ENCODE results near the gene MAPK1.
"Not testable (repeated sequence)": the region's sequence is repeated elsewhere in the genome, so short reads cannot be mapped to it uniquely, and the experiment has no call there.

MAPK1 gene

GRCh38 chr22:21721195-21721852 lies 146.1 kb downstream of the MAPK1 start:
- not testable (repeated sequence) for H3K27me3 ChIP-seq (ENCODE audit: control insufficient read depth in 1 of 2, insufficient read depth in 2 of 2, low read length in 2 of 2); H3K27ac ChIP-seq (ENCODE audit: low read depth, low read length); H3K9me3 ChIP-seq (ENCODE audit: low read length)

GRCh38 chr22:21720191-21720859 lies 147.1 kb downstream of the MAPK1 start:
- H3K9ac ChIP-seq (ENCODE audit: low read length); H3K27ac ChIP-seq (ENCODE audit: low read depth, low read length); H3K36me3 ChIP-seq (ENCODE audit: insufficient read depth, low read length); H3K4me3 ChIP-seq (ENCODE audit: low read depth in 1 of 2, low read length in 2 of 2); H3K4me1 ChIP-seq (ENCODE audit: insufficient read depth, low read length); H3K9me3 ChIP-seq (ENCODE audit: low read length); H3K27me3 ChIP-seq (ENCODE audit: control insufficient read depth in 1 of 2, insufficient read depth in 2 of 2, low read length in 2 of 2): not testable (repeated sequence)

More at GRCh38 chr22:21721195-21721852, 146.1 kb downstream of the MAPK1 start:
- H3K9ac ChIP-seq (ENCODE audit: low read length); H3K4me3 ChIP-seq (ENCODE audit: low read depth in 1 of 2, low read length in 2 of 2); H3K4me1 ChIP-seq (ENCODE audit: insufficient read depth, low read length); H3K36me3 ChIP-seq (ENCODE audit: insufficient read depth, low read length): not testable (repeated sequence)

GRCh38 chr22:21719024-21719423 lies 148.4 kb downstream of the MAPK1 start:
- no peaks in the 10 kb centered on the region for H3K36me3 ChIP-seq (ENCODE audit: insufficient read depth, low read length)
- H3K9ac ChIP-seq (ENCODE audit: low read length): no peak overlapping the region
- no peaks in the 10 kb centered on the region for H3K9me3 ChIP-seq (ENCODE audit: low read length)
- no peak overlapping the region for H3K27ac ChIP-seq (ENCODE audit: low read depth, low read length)
- H3K27me3 ChIP-seq (ENCODE audit: control insufficient read depth in 1 of 2, insufficient read depth in 2 of 2, low read length in 2 of 2): no peaks in the 10 kb centered on the region
- no peaks in the 10 kb centered on the region for H3K4me1 ChIP-seq (ENCODE audit: insufficient read depth, low read length)
- H3K4me3 ChIP-seq (ENCODE audit: low read depth in 1 of 2, low read length in 2 of 2): no peak overlapping the region

- no peaks in the 10 kb centered on the region for H3K36me3 ChIP-seq (ENCODE audit: insufficient read depth, low read length)
- H3K27me3 ChIP-seq (ENCODE audit: control insufficient read depth in 1 of 2, insufficient read depth in 2 of 2, low read length in 2 of 2): no peaks in the 10 kb centered on the region
- no peak overlapping the region for H3K4me3 ChIP-seq (ENCODE audit: low read depth in 1 of 2, low read length in 2 of 2)
- peaks cover 2% of the 10 kb centered on the region for H3K4me1 ChIP-seq (ENCODE audit: insufficient read depth, low read length)
- H3K27ac ChIP-seq (ENCODE audit: low read depth, low read length): no peak overlapping the region
- H3K9me3 ChIP-seq (ENCODE audit: low read length): no peaks in the 10 kb centered on the region
- no peak overlapping the region for H3K9ac ChIP-seq (ENCODE audit: low read length)
Observed at GRCh38 chr22:21718499-21718898, 148.9 kb downstream of the MAPK1 start.

GRCh38 chr22:21716395-21717122 lies 150.9 kb downstream of the MAPK1 start:
- not testable (repeated sequence) for H3K4me3 ChIP-seq (ENCODE audit: low read depth in 1 of 2, low read length in 2 of 2); H3K27me3 ChIP-seq (ENCODE audit: control insufficient read depth in 1 of 2, insufficient read depth in 2 of 2, low read length in 2 of 2); H3K4me1 ChIP-seq (ENCODE audit: insufficient read depth, low read length); H3K9ac ChIP-seq (ENCODE audit: low read length); H3K9me3 ChIP-seq (ENCODE audit: low read length); H3K27ac ChIP-seq (ENCODE audit: low read depth, low read length); H3K36me3 ChIP-seq (ENCODE audit: insufficient read depth, low read length)

GRCh38 chr22:21714786-21715185 lies 152.7 kb downstream of the MAPK1 start:
- H3K4me1 ChIP-seq (ENCODE audit: insufficient read depth, low read length): peaks cover 6% of the 10 kb centered on the region
- no peaks in the 10 kb centered on the region for H3K9me3 ChIP-seq (ENCODE audit: low read length)
- H3K4me3 ChIP-seq (ENCODE audit: low read depth in 1 of 2, low read length in 2 of 2): no peak overlapping the region
- H3K27ac ChIP-seq (ENCODE audit: low read depth, low read length): no peak overlapping the region
- H3K36me3 ChIP-seq (ENCODE audit: insufficient read depth, low read length): no peaks in the 10 kb centered on the region
- no peaks in the 10 kb centered on the region for H3K27me3 ChIP-seq (ENCODE audit: control insufficient read depth in 1 of 2, insufficient read depth in 2 of 2, low read length in 2 of 2)
- H3K9ac ChIP-seq (ENCODE audit: low read length): no peak overlapping the region

- Histone ChIP-seq H3K4me3 (ENCODE audit: low read depth in 1 of 2, low read length in 2 of 2) (no peak overlapping the region), H3K4me1 (ENCODE audit: insufficient read depth, low read length) (peaks cover 6% of the 10 kb centered on the region), H3K36me3 (ENCODE audit: insufficient read depth, low read length) (no peaks in the 10 kb centered on the region), H3K27me3 (ENCODE audit: control insufficient read depth in 1 of 2, insufficient read depth in 2 of 2, low read length in 2 of 2) (no peaks in the 10 kb centered on the region), H3K9ac (ENCODE audit: low read length) (no peak overlapping the region), H3K27ac (ENCODE audit: low read depth, low read length) (no peak overlapping the region), H3K9me3 (ENCODE audit: low read length) (no peaks in the 10 kb centered on the region)
Observed at GRCh38 chr22:21714059-21714770, 153.2 kb downstream of the MAPK1 start.

GRCh38 chr22:21713428-21714058 lies 153.9 kb downstream of the MAPK1 start:
- no peaks in the 10 kb centered on the region for H3K9me3 ChIP-seq (ENCODE audit: low read length)
- no peaks in the 10 kb centered on the region for H3K27me3 ChIP-seq (ENCODE audit: control insufficient read depth in 1 of 2, insufficient read depth in 2 of 2, low read length in 2 of 2)
- no peak overlapping the region for H3K9ac ChIP-seq (ENCODE audit: low read length)
- H3K4me1 ChIP-seq (ENCODE audit: insufficient read depth, low read length): peaks cover 6% of the 10 kb centered on the region
- H3K27ac ChIP-seq (ENCODE audit: low read depth, low read length): no peak overlapping the region
- H3K4me3 ChIP-seq (ENCODE audit: low read depth in 1 of 2, low read length in 2 of 2): peak overlapping the region in 1 of 2 donors; percentile 5
- H3K36me3 ChIP-seq (ENCODE audit: insufficient read depth, low read length): no peaks in the 10 kb centered on the region

GRCh38 chr22:21712751-21713427 lies 154.6 kb downstream of the MAPK1 start:
- no peaks in the 10 kb centered on the region for H3K9me3 ChIP-seq (ENCODE audit: low read length)
- H3K27me3 ChIP-seq (ENCODE audit: control insufficient read depth in 1 of 2, insufficient read depth in 2 of 2, low read length in 2 of 2): no peaks in the 10 kb centered on the region
- H3K36me3 ChIP-seq (ENCODE audit: insufficient read depth, low read length): no peaks in the 10 kb centered on the region
- peaks cover 6% of the 10 kb centered on the region for H3K4me1 ChIP-seq (ENCODE audit: insufficient read depth, low read length)
- H3K4me3 ChIP-seq (ENCODE audit: low read depth in 1 of 2, low read length in 2 of 2): peak overlapping the region in 1 of 2 donors; percentile 5
- H3K27ac ChIP-seq (ENCODE audit: low read depth, low read length): no peak overlapping the region
- no peak overlapping the region for H3K9ac ChIP-seq (ENCODE audit: low read length)

GRCh38 chr22:21711851-21712250 lies 155.6 kb downstream of the MAPK1 start:
- H3K9ac ChIP-seq (ENCODE audit: low read length): no peak overlapping the region
- H3K27me3 ChIP-seq (ENCODE audit: control insufficient read depth in 1 of 2, insufficient read depth in 2 of 2, low read length in 2 of 2): no peaks in the 10 kb centered on the region
- peaks cover 6% of the 10 kb centered on the region for H3K4me1 ChIP-seq (ENCODE audit: insufficient read depth, low read length)
- no peaks in the 10 kb centered on the region for H3K36me3 ChIP-seq (ENCODE audit: insufficient read depth, low read length)
- H3K9me3 ChIP-seq (ENCODE audit: low read length): no peaks in the 10 kb centered on the region
- no peak overlapping the region for H3K27ac ChIP-seq (ENCODE audit: low read depth, low read length)
- no peak overlapping the region for H3K4me3 ChIP-seq (ENCODE audit: low read depth in 1 of 2, low read length in 2 of 2)

Measured in muscle layer of colon (tissue), 2 donors.